Measurements from ENCODE around the gene RBKS. TPM values are rescaled to one million over a fixed set of nuclear protein-coding genes. Genes with fewer than 3 reads are reported as not detected.

The RBKS gene
- total RNA-seq, 1 experiment from 2014 or later = 9.2 TPM

GRCh38 chr2:27838502-27838901, 51.7 kb downstream of the RBKS start:
- ChIA-PET POLR2A (no interaction called here), CTCF (no interaction called here)
- BruUV-seq (replicated peaks) = no TSS peak
- Mint-ChIP-seq H3K36me3 (ENCODE audit: insufficient read depth, unreplicated experiment) (no peaks in the 10 kb centered on the region), H3K4me1 (ENCODE audit: insufficient read depth, unreplicated experiment) (peaks cover under 1% of the 10 kb centered on the region), H3K9me3 (ENCODE audit: unreplicated experiment) (no peaks in the 10 kb centered on the region), H3K27me3 (ENCODE audit: insufficient read depth, unreplicated experiment) (no peaks in the 10 kb centered on the region), H3K27ac (ENCODE audit: low read depth, unreplicated experiment) (no peak overlapping the region), H3K4me3 (ENCODE audit: unreplicated experiment) (no peak overlapping the region)
- no peak for DNase-seq (ENCODE audit: unreplicated experiment)
- TF ChIP-seq, protein P1, sequence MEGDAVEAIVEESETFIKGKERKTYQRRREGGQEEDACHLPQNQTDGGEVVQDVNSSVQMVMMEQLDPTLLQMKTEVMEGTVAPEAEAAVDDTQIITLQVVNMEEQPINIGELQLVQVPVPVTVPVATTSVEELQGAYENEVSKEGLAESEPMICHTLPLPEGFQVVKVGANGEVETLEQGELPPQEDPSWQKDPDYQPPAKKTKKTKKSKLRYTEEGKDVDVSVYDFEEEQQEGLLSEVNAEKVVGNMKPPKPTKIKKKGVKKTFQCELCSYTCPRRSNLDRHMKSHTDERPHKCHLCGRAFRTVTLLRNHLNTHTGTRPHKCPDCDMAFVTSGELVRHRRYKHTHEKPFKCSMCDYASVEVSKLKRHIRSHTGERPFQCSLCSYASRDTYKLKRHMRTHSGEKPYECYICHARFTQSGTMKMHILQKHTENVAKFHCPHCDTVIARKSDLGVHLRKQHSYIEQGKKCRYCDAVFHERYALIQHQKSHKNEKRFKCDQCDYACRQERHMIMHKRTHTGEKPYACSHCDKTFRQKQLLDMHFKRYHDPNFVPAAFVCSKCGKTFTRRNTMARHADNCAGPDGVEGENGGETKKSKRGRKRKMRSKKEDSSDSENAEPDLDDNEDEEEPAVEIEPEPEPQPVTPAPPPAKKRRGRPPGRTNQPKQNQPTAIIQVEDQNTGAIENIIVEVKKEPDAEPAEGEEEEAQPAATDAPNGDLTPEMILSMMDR (IDR thresholded peaks at IDR 0.05; ENCODE audit: unreplicated experiment) = no peak
- intact Hi-C loops (cut with micrococcal nuclease) = no loop called here

- Mint-ChIP-seq H3K9me3 (ENCODE audit: unreplicated experiment) (no peaks in the 10 kb centered on the region), H3K4me3 (ENCODE audit: unreplicated experiment) (no peak overlapping the region), H3K4me1 (ENCODE audit: insufficient read depth, unreplicated experiment) (peaks cover 4% of the 10 kb centered on the region), H3K27me3 (ENCODE audit: insufficient read depth, unreplicated experiment) (no peaks in the 10 kb centered on the region), H3K36me3 (ENCODE audit: insufficient read depth, unreplicated experiment) (no peaks in the 10 kb centered on the region), H3K27ac (ENCODE audit: low read depth, unreplicated experiment) (no peak overlapping the region)
- ChIA-PET CTCF (interaction anchor here (1.1 to 1.2 kb wide), 2 partner anchors 8 to 25 kb away, joined by 3 to 4 read pairs; no protein-coding TSS in a partner anchor), POLR2A (interaction anchor here (0.9 to 1.6 kb wide), 4 partner anchors 10 to 22 kb away, joined by 3 to 8 read pairs (median 6); no protein-coding TSS in a partner anchor)
- no peak for DNase-seq (ENCODE audit: unreplicated experiment)
- no TSS peak for BruUV-seq (replicated peaks)
- TF ChIP-seq, protein P1 (IDR thresholded peaks at IDR 0.05; ENCODE audit: unreplicated experiment) = no peak
- intact Hi-C loops (cut with micrococcal nuclease) = no loop called here
Measured at GRCh38 chr2:27833931-27834330, 56.3 kb downstream of the RBKS start.

- H3K9me3 Mint-ChIP-seq (ENCODE audit: unreplicated experiment) = no peaks in the 10 kb centered on the region
- BruUV-seq (replicated peaks) = no TSS peak
- no peak overlapping the region for H3K4me3 Mint-ChIP-seq (ENCODE audit: unreplicated experiment)
- ChIA-PET POLR2A (interaction anchor here (1.5 to 1.6 kb wide), 2 partner anchors 11 to 23 kb away, joined by 4 to 7 read pairs; no protein-coding TSS in a partner anchor), CTCF (interaction anchor here (0.5 kb wide), 1 partner anchor 101 kb away, joined by 6 read pairs; no protein-coding TSS in a partner anchor)
- peaks cover 4% of the 10 kb centered on the region for H3K4me1 Mint-ChIP-seq (ENCODE audit: insufficient read depth, unreplicated experiment)
- TF ChIP-seq, protein P1 (IDR thresholded peaks at IDR 0.05; ENCODE audit: unreplicated experiment) = no peak
- no peaks in the 10 kb centered on the region for H3K36me3 Mint-ChIP-seq (ENCODE audit: insufficient read depth, unreplicated experiment)
- intact Hi-C loops (cut with micrococcal nuclease) = no loop called here
- H3K27ac Mint-ChIP-seq (ENCODE audit: low read depth, unreplicated experiment) = no peak overlapping the region
- H3K27me3 Mint-ChIP-seq (ENCODE audit: insufficient read depth, unreplicated experiment) = no peaks in the 10 kb centered on the region
- no peak for DNase-seq (ENCODE audit: unreplicated experiment)
Measured at GRCh38 chr2:27832396-27832795, 57.8 kb downstream of the RBKS start.

GRCh38 chr2:27831279-27832050, 58.7 kb downstream of the RBKS start:
- ChIA-PET CTCF (no interaction called here), POLR2A (interaction anchor here (1.1 kb wide), 1 partner anchor 22 kb away, joined by 3 read pairs; no protein-coding TSS in a partner anchor)
- Mint-ChIP-seq H3K27ac (ENCODE audit: low read depth, unreplicated experiment) (no peak overlapping the region), H3K4me3 (ENCODE audit: unreplicated experiment) (no peak overlapping the region), H3K36me3 (ENCODE audit: insufficient read depth, unreplicated experiment) (no peaks in the 10 kb centered on the region), H3K9me3 (ENCODE audit: unreplicated experiment) (no peaks in the 10 kb centered on the region), H3K27me3 (ENCODE audit: insufficient read depth, unreplicated experiment) (no peaks in the 10 kb centered on the region), H3K4me1 (ENCODE audit: insufficient read depth, unreplicated experiment) (peaks cover 4% of the 10 kb centered on the region)
- intact Hi-C loops (cut with micrococcal nuclease) = no loop called here
- no TSS peak for BruUV-seq (replicated peaks)
- peak; percentile 8 for DNase-seq (ENCODE audit: unreplicated experiment)
- TF ChIP-seq, protein P1 (IDR thresholded peaks at IDR 0.05; ENCODE audit: unreplicated experiment) = no peak

Measured in MCF 10A (cell line).